Measurements from ENCODE around the gene PLCH2.

Gene PLCH2

DNA sequence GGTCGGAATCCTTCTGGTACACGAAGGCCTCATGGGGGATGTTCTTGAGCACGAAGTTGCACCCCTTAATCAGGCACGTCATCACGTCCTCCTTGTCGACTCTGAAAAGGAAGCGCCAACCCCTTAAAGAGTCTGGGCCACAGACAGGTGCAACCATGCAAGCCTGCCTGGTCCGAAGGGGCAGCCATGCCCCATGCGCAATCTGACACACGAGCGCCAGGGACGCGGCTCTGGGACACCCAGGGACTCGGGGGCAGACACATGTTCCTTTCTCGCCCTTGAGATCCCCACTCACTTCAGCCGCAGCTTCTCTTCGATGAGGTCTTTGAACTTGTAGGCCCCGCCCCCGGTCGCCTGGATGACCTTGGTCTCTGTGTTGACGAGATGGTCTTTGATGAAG lies 44.7 kb downstream of the PLCH2 start:
- in situ Hi-C loops (cut with MboI; ENCODE audit: low pct_unique_long_range_greater_than_20kb, low sequenced_read_pairs, unreplicated experiment): no loop called here
- TF ChIP-seq, protein P1, sequence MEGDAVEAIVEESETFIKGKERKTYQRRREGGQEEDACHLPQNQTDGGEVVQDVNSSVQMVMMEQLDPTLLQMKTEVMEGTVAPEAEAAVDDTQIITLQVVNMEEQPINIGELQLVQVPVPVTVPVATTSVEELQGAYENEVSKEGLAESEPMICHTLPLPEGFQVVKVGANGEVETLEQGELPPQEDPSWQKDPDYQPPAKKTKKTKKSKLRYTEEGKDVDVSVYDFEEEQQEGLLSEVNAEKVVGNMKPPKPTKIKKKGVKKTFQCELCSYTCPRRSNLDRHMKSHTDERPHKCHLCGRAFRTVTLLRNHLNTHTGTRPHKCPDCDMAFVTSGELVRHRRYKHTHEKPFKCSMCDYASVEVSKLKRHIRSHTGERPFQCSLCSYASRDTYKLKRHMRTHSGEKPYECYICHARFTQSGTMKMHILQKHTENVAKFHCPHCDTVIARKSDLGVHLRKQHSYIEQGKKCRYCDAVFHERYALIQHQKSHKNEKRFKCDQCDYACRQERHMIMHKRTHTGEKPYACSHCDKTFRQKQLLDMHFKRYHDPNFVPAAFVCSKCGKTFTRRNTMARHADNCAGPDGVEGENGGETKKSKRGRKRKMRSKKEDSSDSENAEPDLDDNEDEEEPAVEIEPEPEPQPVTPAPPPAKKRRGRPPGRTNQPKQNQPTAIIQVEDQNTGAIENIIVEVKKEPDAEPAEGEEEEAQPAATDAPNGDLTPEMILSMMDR (IDR thresholded peaks at IDR 0.05; ENCODE audit: extremely low read depth, insufficient read depth, missing control alignments): no peak
- DNase-seq (ENCODE audit: low spot score): no peak

DNA sequence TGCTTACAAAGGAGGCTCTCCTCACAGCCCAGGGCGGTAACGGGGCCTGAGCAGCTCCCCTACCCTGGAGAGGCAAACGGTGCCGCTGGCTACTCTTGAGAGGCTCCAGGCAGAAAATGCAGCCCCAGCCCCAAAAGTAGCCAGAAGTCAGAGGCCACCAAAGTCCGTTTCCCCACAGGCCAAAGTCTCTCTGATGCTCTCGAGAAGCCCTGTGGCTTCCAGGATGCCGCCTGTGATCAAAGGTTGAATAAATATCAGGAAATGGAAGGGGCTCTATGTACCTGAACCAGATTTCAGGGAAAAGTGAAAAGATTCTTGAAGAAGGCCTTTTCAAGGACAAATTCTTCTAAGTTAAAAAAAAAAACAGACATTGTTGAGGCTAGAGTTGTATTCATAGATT lies 46.1 kb downstream of the PLCH2 start:
- in situ Hi-C loops (cut with MboI; ENCODE audit: low pct_unique_long_range_greater_than_20kb, low sequenced_read_pairs, unreplicated experiment): no loop called here

DNA sequence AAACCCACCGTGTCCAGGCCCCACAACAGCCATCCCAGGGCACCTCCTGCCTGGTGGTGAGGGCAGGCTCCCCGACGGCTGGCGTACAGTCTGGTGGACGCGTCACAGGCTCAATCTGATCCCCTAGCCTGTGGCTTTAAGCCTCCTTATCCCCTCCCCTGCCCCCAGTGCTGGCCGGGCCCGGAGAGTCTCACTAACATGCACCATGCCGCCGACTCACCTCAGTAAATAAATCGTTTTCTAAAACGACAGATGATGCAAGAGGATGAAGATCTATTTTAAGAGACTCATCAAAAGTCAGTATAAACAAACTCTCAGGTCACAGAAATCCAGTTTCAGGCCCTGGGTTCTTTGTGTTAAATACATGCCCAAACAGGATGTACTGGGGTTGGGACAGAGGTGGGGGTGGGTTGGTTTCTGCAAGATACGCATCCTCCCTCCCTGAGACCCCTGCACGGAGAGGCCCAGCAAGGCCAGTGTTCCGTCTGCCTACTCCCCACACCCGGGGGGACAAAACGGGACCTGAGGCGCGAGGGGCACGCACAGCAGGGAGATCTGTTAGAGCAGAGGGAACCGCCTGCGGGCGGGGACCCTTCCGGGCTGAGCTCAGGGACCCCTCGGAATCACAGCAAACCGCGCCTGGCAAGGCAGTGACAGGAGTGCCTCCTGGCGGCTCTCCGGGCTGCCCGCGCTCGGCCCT lies 47.3 kb downstream of the PLCH2 start:
- no peak for DNase-seq (ENCODE audit: low spot score)
- TF ChIP-seq, protein P1 (IDR thresholded peaks at IDR 0.05; ENCODE audit: extremely low read depth, insufficient read depth, missing control alignments): no peak
- in situ Hi-C loops (cut with MboI; ENCODE audit: low pct_unique_long_range_greater_than_20kb, low sequenced_read_pairs, unreplicated experiment): no loop called here

More for the DNA sequence above, 46.1 kb downstream of the PLCH2 start:
- DNase-seq (ENCODE audit: low spot score): no peak
- TF ChIP-seq, protein P1 (IDR thresholded peaks at IDR 0.05; ENCODE audit: extremely low read depth, insufficient read depth, missing control alignments): no peak

DNA sequence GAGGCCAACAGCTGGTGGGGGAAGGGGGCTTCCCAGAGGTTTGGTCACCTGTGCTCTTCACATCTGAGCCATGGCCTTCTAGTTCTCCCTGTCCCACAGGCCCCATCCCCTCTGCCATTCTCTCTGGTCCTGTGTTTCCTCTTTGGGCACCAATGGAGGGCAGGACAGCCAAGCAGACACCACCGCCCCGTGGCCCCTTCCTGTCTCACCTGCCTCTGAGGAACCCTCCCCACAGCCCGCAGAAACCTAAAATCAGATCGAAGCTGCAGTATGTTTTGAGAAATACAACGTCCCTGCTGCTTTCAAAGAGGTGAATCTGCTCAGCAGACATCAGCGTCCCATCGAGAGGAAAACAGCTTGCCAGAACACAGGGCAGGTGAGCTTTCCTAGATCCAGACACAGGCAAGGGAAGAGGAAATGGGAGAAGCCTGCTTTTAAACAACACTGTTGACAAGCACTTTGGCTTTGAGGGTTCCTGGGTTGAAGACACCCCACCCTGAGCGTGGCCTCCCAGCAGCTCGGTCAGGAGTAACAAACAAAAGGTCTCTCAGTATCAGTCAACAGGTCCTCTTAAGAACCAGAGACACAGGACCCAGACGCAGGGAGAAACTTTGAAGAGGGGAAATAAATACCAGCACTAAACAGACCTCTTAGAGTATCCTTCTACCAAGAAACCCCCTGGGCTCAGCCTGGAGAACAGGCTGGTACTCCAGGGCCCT lies 48.0 kb downstream of the PLCH2 start:
- in situ Hi-C loops (cut with MboI; ENCODE audit: low pct_unique_long_range_greater_than_20kb, low sequenced_read_pairs, unreplicated experiment): no loop called here
- no peak for DNase-seq (ENCODE audit: low spot score)
- TF ChIP-seq, protein P1 (IDR thresholded peaks at IDR 0.05; ENCODE audit: extremely low read depth, insufficient read depth, missing control alignments): no peak

DNA sequence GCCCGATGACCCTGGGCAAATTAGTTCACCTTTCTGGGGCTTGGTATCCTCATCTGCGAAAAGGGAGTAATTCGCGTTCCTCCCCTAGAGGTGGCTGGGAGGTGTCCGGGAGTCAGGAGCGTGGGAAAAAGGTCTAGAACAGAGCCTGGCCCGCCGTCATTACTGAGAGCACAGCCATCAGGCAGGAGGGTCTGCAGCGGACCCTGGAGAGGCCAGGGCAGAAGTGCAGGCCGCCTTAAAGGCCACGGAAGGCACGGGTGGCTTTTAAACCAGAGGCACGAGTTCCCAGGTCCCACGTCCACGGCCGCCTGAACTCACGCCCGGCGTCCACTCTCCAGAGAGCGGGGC lies 49.5 kb downstream of the PLCH2 start:
- TF ChIP-seq, protein P1 (IDR thresholded peaks at IDR 0.05; ENCODE audit: extremely low read depth, insufficient read depth, missing control alignments): no peak
- in situ Hi-C loops (cut with MboI; ENCODE audit: low pct_unique_long_range_greater_than_20kb, low sequenced_read_pairs, unreplicated experiment): loop anchor here (25.0 kb wide), 1 partner anchor 338 kb away; the partner anchor contains the start of gene FAAP20
- no peak for DNase-seq (ENCODE audit: low spot score)

DNA sequence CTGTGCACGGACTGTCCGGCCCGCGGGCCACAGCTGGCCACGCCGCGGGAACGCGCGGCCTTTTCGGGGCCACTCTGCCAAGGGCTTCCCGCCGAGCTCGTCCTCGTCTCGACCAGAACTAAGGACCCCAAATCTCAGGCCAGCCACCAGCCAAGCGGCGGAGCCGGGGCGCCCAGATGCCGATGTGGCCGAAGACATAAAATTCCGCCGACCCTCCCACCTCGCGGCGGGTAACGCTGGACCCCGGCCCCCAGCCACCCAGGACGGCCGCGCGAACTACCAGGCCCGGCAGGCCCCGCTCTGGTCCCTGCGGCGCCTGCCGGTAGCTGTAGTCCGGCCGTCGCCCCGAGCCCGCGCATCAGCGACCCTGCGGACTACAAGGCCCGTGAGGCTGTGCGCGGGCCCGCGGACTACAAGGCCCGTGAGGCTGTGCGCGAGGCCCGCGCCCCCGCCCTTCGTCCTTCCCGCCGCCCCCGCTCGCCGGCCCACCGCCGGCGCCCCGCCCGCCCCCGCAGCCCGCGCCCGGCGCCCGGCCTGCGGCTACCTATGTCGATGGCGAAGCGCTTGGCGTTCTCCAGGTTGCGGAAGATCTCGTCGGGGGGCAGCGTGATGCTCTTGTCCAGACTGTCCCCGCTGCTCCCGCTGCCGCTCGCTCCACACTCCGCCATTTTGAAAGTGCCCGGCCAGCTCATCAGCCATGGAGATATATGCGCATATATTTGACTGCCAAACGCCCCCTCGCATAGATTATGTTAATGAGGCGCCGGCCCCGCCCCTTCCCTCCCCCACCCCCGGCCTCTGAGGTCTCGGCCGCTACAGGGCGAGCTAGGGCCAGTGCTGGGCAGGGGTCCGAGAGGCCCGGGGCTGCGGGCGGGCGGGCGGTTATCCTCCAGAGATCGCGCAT lies 50.1 kb downstream of the PLCH2 start, which contains the start of gene PANK4:
Gene PANK4, minus strand, starts transcription at position 677 of the 904 bp plus-strand sequence. Its CDS starts 9 bp downstream, at position 668.
- TF ChIP-seq, protein P1 (IDR thresholded peaks at IDR 0.05; ENCODE audit: extremely low read depth, insufficient read depth, missing control alignments): no peak
- peak; percentile 96 for DNase-seq (ENCODE audit: low spot score)
- in situ Hi-C loops (cut with MboI; ENCODE audit: low pct_unique_long_range_greater_than_20kb, low sequenced_read_pairs, unreplicated experiment): loop anchor here (25.0 kb wide), 1 partner anchor 339 kb away; the partner anchor contains the start of gene FAAP20

All from GM13977 (cell line).